Liver (tissue), 9 donors: ENCODE measurements around the gene BRSK2. TPM values are rescaled to one million over a fixed set of nuclear protein-coding genes. Genes with fewer than 3 reads are reported as not detected.

ENCODE experiments used
- DNase-seq: peaks from one replicate; pipeline ENCODE4 v3.0.0-alpha.2; 2017; ENCODE audit warnings: low spot score
- H3K27ac ChIP-seq, 2 donors: one replicate each; pipeline ENCODE4 v1.7.0; 2013; ENCODE audit warnings: inconsistent platforms in 2 of 2, low read length in 2 of 2, control low read depth in 1 of 2, low read depth in 1 of 2, mild to moderate bottlenecking in 1 of 2
- H3K27me3 ChIP-seq, 4 donors: one replicate each; pipeline versions ENCODE4 v1.6.1 to v1.7.0; 2013; ENCODE audit warnings: low read length in 3 of 4, inconsistent platforms in 1 of 4, mild to moderate bottlenecking in 1 of 4, moderate library complexity in 1 of 4; ENCODE audit not compliant: control insufficient read depth in 4 of 4, insufficient read depth in 4 of 4
- H3K36me3 ChIP-seq, 4 donors: one replicate each; pipeline versions ENCODE4 v1.6.1 to v1.7.0; 2013; ENCODE audit warnings: low read length in 3 of 4, mild to moderate bottlenecking in 3 of 4, low read depth in 1 of 4, moderate library complexity in 1 of 4; ENCODE audit not compliant: control insufficient read depth in 4 of 4, insufficient read depth in 3 of 4
- H3K4me1 ChIP-seq, 4 donors: one replicate each; pipeline versions ENCODE4 v1.6.1 to v1.7.0; 2013; ENCODE audit warnings: low read length in 3 of 4, mild to moderate bottlenecking in 3 of 4, moderate library complexity in 1 of 4; ENCODE audit not compliant: control insufficient read depth in 4 of 4, insufficient read depth in 4 of 4
- H3K4me3 ChIP-seq, 3 donors: one replicate each; pipeline versions ENCODE4 v1.6.1 to v1.7.0; 2013; ENCODE audit warnings: low read length in 3 of 3, control low read depth in 1 of 3, low read depth in 1 of 3, mild to moderate bottlenecking in 1 of 3
- H3K9ac ChIP-seq, 2 donors: one replicate each; pipeline ENCODE4 v1.7.0; 2013; ENCODE audit warnings: low read length in 2 of 2, mild to moderate bottlenecking in 2 of 2, moderate library complexity in 2 of 2, control low read depth in 1 of 2, low read depth in 1 of 2
- H3K9me3 ChIP-seq, 4 donors: one replicate each; pipeline versions ENCODE4 v1.6.1 to v1.7.0; 2013; ENCODE audit warnings: low read length in 3 of 4; ENCODE audit not compliant: control insufficient read depth in 4 of 4
- EGR1 ChIP-seq, 2 donors: IDR thresholded peaks; 2 replicates each; pipeline ENCODE4 v1.6.1; 2016 to 2018; ENCODE audit warnings: antibody characterized with exemption in 2 of 2, low read depth in 2 of 2
- FOXA1 ChIP-seq: IDR thresholded peaks from 2 replicates; pipeline ENCODE4 v1.6.1; 2016; ENCODE audit warnings: antibody characterized with exemption
- FOXA2 ChIP-seq: IDR thresholded peaks from 2 replicates; pipeline ENCODE4 v1.6.1; 2016; ENCODE audit warnings: antibody characterized with exemption
- GABPA ChIP-seq, 2 donors: IDR thresholded peaks in 1 of 2; conservative IDR thresholded peaks in 1 of 2; 2 replicates each; pipeline ENCODE4 v1.6.1; 2016; ENCODE audit warnings: antibody characterized with exemption in 2 of 2, mild to moderate bottlenecking in 1 of 2, moderate library complexity in 1 of 2
- HNF4A ChIP-seq, 2 donors: conservative IDR thresholded peaks; 2 replicates each; pipeline ENCODE4 v1.6.1; 2016; ENCODE audit warnings: antibody characterized with exemption in 2 of 2, mild to moderate bottlenecking in 2 of 2
- HNF4G ChIP-seq: IDR thresholded peaks from 2 replicates; pipeline ENCODE4 v1.6.1; 2016; ENCODE audit warnings: antibody characterized with exemption
- JUND ChIP-seq, 2 donors: IDR thresholded peaks; 2 replicates each; pipeline ENCODE4 v1.6.1; 2016; ENCODE audit warnings: antibody characterized with exemption in 2 of 2
- MAX ChIP-seq: IDR thresholded peaks from 2 replicates; pipeline ENCODE4 v1.6.1; 2016; ENCODE audit warnings: antibody characterized with exemption
- NR2F2 ChIP-seq: IDR thresholded peaks from 2 replicates; pipeline ENCODE4 v1.6.1; 2016; ENCODE audit warnings: antibody characterized with exemption
- RAD21 ChIP-seq, 2 donors: IDR thresholded peaks; 2 replicates each; pipeline ENCODE4 v1.6.1; 2016; ENCODE audit warnings: antibody characterized with exemption in 2 of 2, mild to moderate bottlenecking in 2 of 2
- RXRA ChIP-seq, 2 donors: IDR thresholded peaks; 2 replicates each; pipeline ENCODE4 v1.6.1; 2017 to 2018; ENCODE audit warnings: antibody characterized with exemption in 2 of 2, mild to moderate bottlenecking in 1 of 2
- SP1 ChIP-seq: IDR thresholded peaks from 2 replicates; pipeline ENCODE4 v1.6.1; 2018; ENCODE audit warnings: antibody characterized with exemption, mild to moderate bottlenecking
- TAF1 ChIP-seq: conservative IDR thresholded peaks from 2 replicates; pipeline ENCODE4 v1.6.1; 2016; ENCODE audit warnings: antibody characterized with exemption, mild to moderate bottlenecking
- YY1 ChIP-seq: IDR thresholded peaks from 2 replicates; pipeline ENCODE4 v1.6.1; 2016; ENCODE audit warnings: antibody characterized with exemption, mild to moderate bottlenecking
- WGBS: extraction: QIAGEN DNeasy Blood & Tissue Kit; methylation state at CpG from one replicate; pipeline ENCODE4 v1.1.7; 2013; 5-methylcytosine and 5-hydroxymethylcytosine counted together
- polyA plus RNA-seq, 2 donors: library from polyadenylated mRNA; stranded (reverse) in 1 of 2; unstranded in 1 of 2; fragments of 200-250 nt in 1 of 2; fragments of >200 nt in 1 of 2; fragmentation: Nextera tagmentation in 1 of 2; extraction: Ambion mirVana in 1 of 2; gene quantifications; one replicate each; pipeline versions ENCODE4 v1.2.1 to v1.2.3, GENCODE V29; 2013 to 2015
- total RNA-seq, 2 donors: library from RNA; depleted of rRNA; stranded (reverse); fragments of >200 nt; gene quantifications; one replicate each; pipeline ENCODE4 v1.2.3, GENCODE V29; 2014
- TF ChIP-seq, protein P1 (sequence below): IDR thresholded peaks from 2 replicates; pipeline ENCODE4 v1.6.1; 2016; ENCODE audit warnings: antibody characterized with exemption
- TF ChIP-seq, protein P2 (sequence below): IDR thresholded peaks from 2 replicates; pipeline ENCODE4 v1.6.1; 2016; ENCODE audit warnings: antibody characterized with exemption
- TF ChIP-seq, protein P3 (sequence below): fragments of 150-350 bp; IDR thresholded peaks from 2 replicates; pipeline ENCODE4 v1.5.1; 2017; ENCODE audit warnings: improper control_type of control experiment, low read depth, low read length; ENCODE audit not compliant: missing input control
- TF ChIP-seq, protein P4 (sequence below): IDR thresholded peaks from 2 replicates; pipeline ENCODE4 v1.6.1; 2016; ENCODE audit warnings: antibody characterized with exemption, mild to moderate bottlenecking
- donor health status: healthy.
- donor health status: healthy.
- donor health status: healthy.
- donor health status: healthy.
- donor health status: healthy.

Gene BRSK2
- total and polyA plus RNA-seq, 4 donors, result 0.05 to 0.17 TPM; not detected in 2

GRCh38 chr11:1394936-1395772 lies 5.4 kb downstream of the BRSK2 start:
- Histone ChIP-seq H3K9ac (no peak overlapping the region), H3K36me3 (no peaks in the 10 kb centered on the region), H3K4me3 (no peak overlapping the region), H3K27me3 (peaks cover 0 to 2% (median 0%) of the 10 kb centered on the region in 4 donors), H3K27ac (no peak overlapping the region), H3K9me3 (no peaks in the 10 kb centered on the region), H3K4me1 (peaks cover 0 to 3% (median 0%) of the 10 kb centered on the region in 4 donors)
- WGBS, result 94% methylated on average over 29 of the region's 29 CpGs
- no peak for DNase-seq
- TF ChIP-seq JUND (IDR thresholded peaks at IDR 0.05), result no peak
- no peak for TF ChIP-seq MAX
- no peak for TF ChIP-seq FOXA2
- TF ChIP-seq, protein P1, sequence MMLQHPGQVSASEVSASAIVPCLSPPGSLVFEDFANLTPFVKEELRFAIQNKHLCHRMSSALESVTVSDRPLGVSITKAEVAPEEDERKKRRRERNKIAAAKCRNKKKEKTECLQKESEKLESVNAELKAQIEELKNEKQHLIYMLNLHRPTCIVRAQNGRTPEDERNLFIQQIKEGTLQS, result no peak
- TF ChIP-seq TAF1, result no peak
- TF ChIP-seq SP1, result no peak
- TF ChIP-seq FOXA1, result no peak
- TF ChIP-seq, protein P2, sequence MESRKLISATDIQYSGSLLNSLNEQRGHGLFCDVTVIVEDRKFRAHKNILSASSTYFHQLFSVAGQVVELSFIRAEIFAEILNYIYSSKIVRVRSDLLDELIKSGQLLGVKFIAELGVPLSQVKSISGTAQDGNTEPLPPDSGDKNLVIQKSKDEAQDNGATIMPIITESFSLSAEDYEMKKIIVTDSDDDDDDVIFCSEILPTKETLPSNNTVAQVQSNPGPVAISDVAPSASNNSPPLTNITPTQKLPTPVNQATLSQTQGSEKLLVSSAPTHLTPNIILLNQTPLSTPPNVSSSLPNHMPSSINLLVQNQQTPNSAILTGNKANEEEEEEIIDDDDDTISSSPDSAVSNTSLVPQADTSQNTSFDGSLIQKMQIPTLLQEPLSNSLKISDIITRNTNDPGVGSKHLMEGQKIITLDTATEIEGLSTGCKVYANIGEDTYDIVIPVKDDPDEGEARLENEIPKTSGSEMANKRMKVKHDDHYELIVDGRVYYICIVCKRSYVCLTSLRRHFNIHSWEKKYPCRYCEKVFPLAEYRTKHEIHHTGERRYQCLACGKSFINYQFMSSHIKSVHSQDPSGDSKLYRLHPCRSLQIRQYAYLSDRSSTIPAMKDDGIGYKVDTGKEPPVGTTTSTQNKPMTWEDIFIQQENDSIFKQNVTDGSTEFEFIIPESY, result no peak
- no peak for TF ChIP-seq HNF4A (conservative IDR thresholded peaks at IDR 0.05)
- no peak for TF ChIP-seq NR2F2
- no peak for TF ChIP-seq YY1
- no peak for TF ChIP-seq GABPA (IDR thresholded peaks at IDR 0.05 in 1 of 2, conservative IDR thresholded peaks at IDR 0.05 in 1 of 2)
- no peak for TF ChIP-seq RAD21 (IDR thresholded peaks at IDR 0.05)
- TF ChIP-seq, protein P3, sequence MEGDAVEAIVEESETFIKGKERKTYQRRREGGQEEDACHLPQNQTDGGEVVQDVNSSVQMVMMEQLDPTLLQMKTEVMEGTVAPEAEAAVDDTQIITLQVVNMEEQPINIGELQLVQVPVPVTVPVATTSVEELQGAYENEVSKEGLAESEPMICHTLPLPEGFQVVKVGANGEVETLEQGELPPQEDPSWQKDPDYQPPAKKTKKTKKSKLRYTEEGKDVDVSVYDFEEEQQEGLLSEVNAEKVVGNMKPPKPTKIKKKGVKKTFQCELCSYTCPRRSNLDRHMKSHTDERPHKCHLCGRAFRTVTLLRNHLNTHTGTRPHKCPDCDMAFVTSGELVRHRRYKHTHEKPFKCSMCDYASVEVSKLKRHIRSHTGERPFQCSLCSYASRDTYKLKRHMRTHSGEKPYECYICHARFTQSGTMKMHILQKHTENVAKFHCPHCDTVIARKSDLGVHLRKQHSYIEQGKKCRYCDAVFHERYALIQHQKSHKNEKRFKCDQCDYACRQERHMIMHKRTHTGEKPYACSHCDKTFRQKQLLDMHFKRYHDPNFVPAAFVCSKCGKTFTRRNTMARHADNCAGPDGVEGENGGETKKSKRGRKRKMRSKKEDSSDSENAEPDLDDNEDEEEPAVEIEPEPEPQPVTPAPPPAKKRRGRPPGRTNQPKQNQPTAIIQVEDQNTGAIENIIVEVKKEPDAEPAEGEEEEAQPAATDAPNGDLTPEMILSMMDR, result no peak
- TF ChIP-seq, protein P4, sequence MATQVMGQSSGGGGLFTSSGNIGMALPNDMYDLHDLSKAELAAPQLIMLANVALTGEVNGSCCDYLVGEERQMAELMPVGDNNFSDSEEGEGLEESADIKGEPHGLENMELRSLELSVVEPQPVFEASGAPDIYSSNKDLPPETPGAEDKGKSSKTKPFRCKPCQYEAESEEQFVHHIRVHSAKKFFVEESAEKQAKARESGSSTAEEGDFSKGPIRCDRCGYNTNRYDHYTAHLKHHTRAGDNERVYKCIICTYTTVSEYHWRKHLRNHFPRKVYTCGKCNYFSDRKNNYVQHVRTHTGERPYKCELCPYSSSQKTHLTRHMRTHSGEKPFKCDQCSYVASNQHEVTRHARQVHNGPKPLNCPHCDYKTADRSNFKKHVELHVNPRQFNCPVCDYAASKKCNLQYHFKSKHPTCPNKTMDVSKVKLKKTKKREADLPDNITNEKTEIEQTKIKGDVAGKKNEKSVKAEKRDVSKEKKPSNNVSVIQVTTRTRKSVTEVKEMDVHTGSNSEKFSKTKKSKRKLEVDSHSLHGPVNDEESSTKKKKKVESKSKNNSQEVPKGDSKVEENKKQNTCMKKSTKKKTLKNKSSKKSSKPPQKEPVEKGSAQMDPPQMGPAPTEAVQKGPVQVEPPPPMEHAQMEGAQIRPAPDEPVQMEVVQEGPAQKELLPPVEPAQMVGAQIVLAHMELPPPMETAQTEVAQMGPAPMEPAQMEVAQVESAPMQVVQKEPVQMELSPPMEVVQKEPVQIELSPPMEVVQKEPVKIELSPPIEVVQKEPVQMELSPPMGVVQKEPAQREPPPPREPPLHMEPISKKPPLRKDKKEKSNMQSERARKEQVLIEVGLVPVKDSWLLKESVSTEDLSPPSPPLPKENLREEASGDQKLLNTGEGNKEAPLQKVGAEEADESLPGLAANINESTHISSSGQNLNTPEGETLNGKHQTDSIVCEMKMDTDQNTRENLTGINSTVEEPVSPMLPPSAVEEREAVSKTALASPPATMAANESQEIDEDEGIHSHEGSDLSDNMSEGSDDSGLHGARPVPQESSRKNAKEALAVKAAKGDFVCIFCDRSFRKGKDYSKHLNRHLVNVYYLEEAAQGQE, result no peak
- no peak for TF ChIP-seq RXRA (IDR thresholded peaks at IDR 0.05)
- TF ChIP-seq EGR1 (IDR thresholded peaks at IDR 0.05; ENCODE audit: low read depth in 2 of 2), result no peak
- no peak for TF ChIP-seq HNF4G
